Skeletal muscle satellite cell (primary cell): ENCODE results near the gene STK39.
"Not testable (repeated sequence)": the region's sequence is repeated elsewhere in the genome, so short reads cannot be mapped to it uniquely, and the experiment has no call there.

ENCODE experiments used
- H3K27me3 ChIP-seq: 2 replicates; pipeline ENCODE4 v1.7.0; 2013; ENCODE audit warnings: low read length; ENCODE audit not compliant: control insufficient read depth, insufficient read depth
- H3K36me3 ChIP-seq: 2 replicates; pipeline ENCODE4 v1.7.0; 2013; ENCODE audit warnings: mild to moderate bottlenecking, control low read depth, low read length; ENCODE audit not compliant: insufficient read depth
- H3K4me1 ChIP-seq: 2 replicates; pipeline ENCODE4 v1.7.0; 2013; ENCODE audit warnings: low read length; ENCODE audit not compliant: control insufficient read depth, insufficient read depth
- H3K4me2 ChIP-seq: 2 replicates; pipeline ENCODE4 v1.7.0; 2013; ENCODE audit warnings: mild to moderate bottlenecking, low read length
- H3K4me3 ChIP-seq: 2 replicates; pipeline ENCODE4 v1.7.0; 2013; ENCODE audit warnings: low read length
- H3K9ac ChIP-seq: 2 replicates; pipeline ENCODE4 v1.7.0; 2013; ENCODE audit warnings: mild to moderate bottlenecking, low read depth, low read length, moderate library complexity
- H3K9me3 ChIP-seq: replicated peaks from 2 replicates; pipeline ENCODE4 v1.7.0; 2013; ENCODE audit warnings: mild to moderate bottlenecking, control low read depth, low read length

The STK39 gene

GRCh38 chr2:168044176-168044575 lies 203.2 kb downstream of the STK39 start:
- Histone ChIP-seq H3K9ac (no peak overlapping the region), H3K4me1 (no peaks in the 10 kb centered on the region), H3K4me2 (no peak overlapping the region), H3K36me3 (peaks cover 11% of the 10 kb centered on the region), H3K4me3 (no peak overlapping the region), H3K9me3 (no peaks in the 10 kb centered on the region), H3K27me3 (no peaks in the 10 kb centered on the region)

GRCh38 chr2:168042127-168042824 lies 205.1 kb downstream of the STK39 start:
- H3K4me1 ChIP-seq, H3K9me3 ChIP-seq, H3K27me3 ChIP-seq, H3K4me3 ChIP-seq, H3K9ac ChIP-seq, H3K36me3 ChIP-seq, H3K4me2 ChIP-seq: not testable (repeated sequence)

- Histone ChIP-seq H3K36me3 (peaks cover 4% of the 10 kb centered on the region), H3K4me2 (no peak overlapping the region), H3K9ac (no peak overlapping the region), H3K27me3 (no peaks in the 10 kb centered on the region), H3K4me1 (peaks cover 8% of the 10 kb centered on the region), H3K9me3 (no peaks in the 10 kb centered on the region), H3K4me3 (no peak overlapping the region)
Measured at GRCh38 chr2:168039881-168040280, 207.5 kb downstream of the STK39 start.

GRCh38 chr2:168037778-168038177 lies 209.6 kb downstream of the STK39 start:
- Histone ChIP-seq H3K36me3 (peaks cover 4% of the 10 kb centered on the region), H3K9me3 (no peaks in the 10 kb centered on the region), H3K9ac (no peak overlapping the region), H3K27me3 (no peaks in the 10 kb centered on the region), H3K4me1 (peaks cover 8% of the 10 kb centered on the region), H3K4me2 (no peak overlapping the region), H3K4me3 (no peak overlapping the region)

- Histone ChIP-seq H3K9me3 (no peaks in the 10 kb centered on the region), H3K36me3 (no peaks in the 10 kb centered on the region), H3K4me3 (no peak overlapping the region), H3K4me2 (no peak overlapping the region), H3K9ac (no peak overlapping the region), H3K4me1 (peaks cover 21% of the 10 kb centered on the region), H3K27me3 (no peaks in the 10 kb centered on the region)
Measured at GRCh38 chr2:168035458-168035857, 211.9 kb downstream of the STK39 start.

GRCh38 chr2:168034616-168035015 lies 212.8 kb downstream of the STK39 start:
- H3K27me3 ChIP-seq, result no peaks in the 10 kb centered on the region
- H3K36me3 ChIP-seq, result no peaks in the 10 kb centered on the region
- no peak overlapping the region for H3K4me2 ChIP-seq
- H3K9ac ChIP-seq, result no peak overlapping the region
- no peak overlapping the region for H3K4me3 ChIP-seq
- peaks cover 23% of the 10 kb centered on the region for H3K4me1 ChIP-seq
- no peaks in the 10 kb centered on the region for H3K9me3 ChIP-seq

GRCh38 chr2:168033966-168034365 lies 213.4 kb downstream of the STK39 start:
- H3K4me2 ChIP-seq, result no peak overlapping the region
- H3K9me3 ChIP-seq, result no peaks in the 10 kb centered on the region
- no peaks in the 10 kb centered on the region for H3K27me3 ChIP-seq
- no peak overlapping the region for H3K9ac ChIP-seq
- H3K4me1 ChIP-seq, result peaks cover 28% of the 10 kb centered on the region
- H3K36me3 ChIP-seq, result no peaks in the 10 kb centered on the region
- no peak overlapping the region for H3K4me3 ChIP-seq

GRCh38 chr2:168032091-168032490 lies 215.3 kb downstream of the STK39 start:
- H3K9me3 ChIP-seq, result no peaks in the 10 kb centered on the region
- no peaks in the 10 kb centered on the region for H3K36me3 ChIP-seq
- H3K9ac ChIP-seq, result no peak overlapping the region
- peaks cover 23% of the 10 kb centered on the region for H3K4me1 ChIP-seq
- H3K4me2 ChIP-seq, result no peak overlapping the region
- no peak overlapping the region for H3K4me3 ChIP-seq
- no peaks in the 10 kb centered on the region for H3K27me3 ChIP-seq

GRCh38 chr2:168030862-168031624 lies 216.4 kb downstream of the STK39 start:
- Histone ChIP-seq H3K36me3 (peaks cover 2% of the 10 kb centered on the region), H3K4me3 (no peak overlapping the region), H3K4me1 (peaks cover 23% of the 10 kb centered on the region), H3K27me3 (no peaks in the 10 kb centered on the region), H3K4me2 (peak overlapping the region; percentile 0), H3K9me3 (no peaks in the 10 kb centered on the region), H3K9ac (peak overlapping the region; percentile 3)

GRCh38 chr2:168029071-168029470 lies 218.3 kb downstream of the STK39 start:
- peaks cover 13% of the 10 kb centered on the region for H3K36me3 ChIP-seq
- no peak overlapping the region for H3K4me3 ChIP-seq
- no peaks in the 10 kb centered on the region for H3K9me3 ChIP-seq
- H3K9ac ChIP-seq, result no peak overlapping the region
- no peaks in the 10 kb centered on the region for H3K27me3 ChIP-seq
- no peak overlapping the region for H3K4me2 ChIP-seq
- H3K4me1 ChIP-seq, result peaks cover 23% of the 10 kb centered on the region

- no peak overlapping the region for H3K4me2 ChIP-seq
- H3K36me3 ChIP-seq, result peaks cover 15% of the 10 kb centered on the region
- H3K9ac ChIP-seq, result no peak overlapping the region
- H3K4me3 ChIP-seq, result no peak overlapping the region
- peaks cover 23% of the 10 kb centered on the region for H3K4me1 ChIP-seq
- no peaks in the 10 kb centered on the region for H3K27me3 ChIP-seq
- no peaks in the 10 kb centered on the region for H3K9me3 ChIP-seq
Measured at GRCh38 chr2:168028362-168028761, 219.0 kb downstream of the STK39 start.
